GM18517 (cell line): ENCODE results near the gene MRM1.
"Not testable (repeated sequence)": the region's sequence is repeated elsewhere in the genome, so short reads cannot be mapped to it uniquely, and the experiment has no call there.

Experiments used
- ATAC-seq: cut with Tn5 transposase; IDR thresholded peaks from one replicate; pipeline ENCODE4 v1.9.1; 2021; ENCODE audit warnings: mild to moderate bottlenecking, moderate library complexity; ENCODE audit not compliant: unreplicated experiment

The MRM1 gene

DNA sequence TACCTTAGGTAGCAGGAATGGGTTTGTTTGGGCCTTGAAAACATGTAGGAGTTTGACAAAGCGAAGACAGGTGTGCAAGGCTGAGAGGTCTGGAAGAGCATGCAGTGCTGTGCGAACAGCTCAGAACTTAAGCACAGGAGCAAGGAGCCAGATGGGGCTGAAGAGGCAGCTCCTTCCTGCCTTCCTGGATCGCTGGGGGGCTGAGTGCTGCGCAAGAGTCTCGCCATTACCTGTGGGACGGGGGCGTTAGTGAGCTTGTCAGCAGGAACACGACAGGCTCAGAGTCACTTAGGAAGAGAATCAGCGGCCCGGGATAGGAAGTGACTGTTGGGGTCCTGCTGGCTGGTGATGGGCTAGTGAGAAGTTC is 464 bp upstream of the MRM1 start:
- no peak for ATAC-seq

GRCh38 chr17:36602030-36602748 is 806 bp downstream of the MRM1 start:
- ATAC-seq = peak; percentile 8

- no peak for ATAC-seq
These were observed 1.6 kb downstream of the MRM1 start for GRCh38 chr17:36602924-36603384.

DNA sequence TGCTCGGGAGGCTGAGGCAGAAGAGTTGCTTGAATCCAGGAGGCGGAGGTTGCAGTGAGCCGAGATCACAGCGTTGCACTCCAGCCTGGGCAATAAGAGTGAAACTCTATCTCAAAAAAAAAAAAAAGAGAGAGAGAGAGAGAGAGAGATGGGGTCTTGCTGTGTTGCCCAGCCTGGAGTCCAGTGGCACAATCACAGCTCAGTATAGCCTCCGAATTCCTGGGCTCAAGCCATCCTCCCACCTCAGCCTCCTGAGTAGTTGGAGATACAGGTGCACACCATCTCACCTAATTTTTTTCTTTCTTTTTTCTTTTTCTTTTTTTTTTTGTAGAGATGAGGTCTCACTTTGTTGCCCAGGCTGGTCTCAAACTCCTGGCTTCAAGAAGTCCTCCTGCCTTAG is 3.6 kb downstream of the MRM1 start:
- not testable (repeated sequence) for ATAC-seq

GRCh38 chr17:36608280-36608679 is 6.9 kb downstream of the MRM1 start:
- no peak for ATAC-seq

GRCh38 chr17:36608794-36609497 is 7.6 kb downstream of the MRM1 start:
- ATAC-seq = no peak

GRCh38 chr17:36609498-36609862 is 8.1 kb downstream of the MRM1 start:
- ATAC-seq = no peak

DNA sequence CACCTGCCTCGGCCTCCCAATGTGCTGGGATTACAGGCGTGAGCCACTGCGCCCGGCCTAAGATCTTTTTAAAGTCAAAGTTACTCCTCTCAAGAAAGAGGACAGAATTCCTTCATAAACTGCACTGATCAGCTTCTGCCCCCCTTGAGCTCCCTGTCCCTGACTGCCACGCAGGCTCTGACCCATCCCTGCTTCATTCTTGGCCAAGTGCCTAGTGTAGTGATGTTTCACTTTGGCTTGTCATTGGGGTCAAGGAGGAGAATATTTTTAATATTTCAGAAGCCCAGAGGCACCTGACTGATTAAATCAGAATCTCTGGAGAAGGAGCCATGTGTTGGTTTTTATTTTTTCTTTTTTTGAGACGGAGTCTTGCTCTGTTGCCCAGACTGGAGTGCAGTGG is 9.1 kb downstream of the MRM1 start:
- ATAC-seq = no peak

DNA sequence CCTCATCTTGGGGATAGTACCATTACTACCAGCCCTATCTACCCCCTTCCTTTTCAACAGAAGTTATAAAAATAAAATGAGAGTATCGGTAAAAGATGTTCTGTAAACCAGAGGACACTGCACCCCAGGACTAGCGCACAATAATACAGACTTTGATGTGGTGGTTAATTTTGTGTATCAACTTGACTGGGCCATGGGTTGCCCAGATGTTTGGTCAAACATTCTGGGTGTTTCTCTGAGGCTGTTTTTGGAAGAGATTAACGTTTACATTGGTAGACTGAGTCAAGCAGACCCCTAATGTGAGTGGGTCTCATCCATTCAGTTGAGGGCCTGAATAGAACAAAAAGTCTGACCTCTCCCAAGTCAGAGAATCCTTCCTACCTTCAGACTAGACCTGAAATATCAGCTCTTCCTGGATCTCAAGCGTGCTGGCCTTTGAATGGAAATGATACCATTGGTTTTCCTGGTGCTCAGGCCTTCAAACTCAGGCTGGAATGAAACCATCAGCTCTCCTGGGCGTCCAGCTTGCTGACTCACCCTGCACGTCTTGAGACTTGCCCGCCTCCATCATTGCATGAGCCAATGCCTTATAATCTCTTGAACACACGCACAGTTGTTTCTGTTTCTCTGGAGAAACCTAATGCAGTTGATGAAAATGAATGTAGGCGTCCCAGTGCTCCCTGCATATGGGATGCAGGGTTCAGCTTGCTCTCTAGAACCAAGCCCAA is 10.1 kb downstream of the MRM1 start:
- no peak for ATAC-seq

- no peak for ATAC-seq
These were observed 10.9 kb downstream of the MRM1 start for GRCh38 chr17:36612323-36612722.

DNA sequence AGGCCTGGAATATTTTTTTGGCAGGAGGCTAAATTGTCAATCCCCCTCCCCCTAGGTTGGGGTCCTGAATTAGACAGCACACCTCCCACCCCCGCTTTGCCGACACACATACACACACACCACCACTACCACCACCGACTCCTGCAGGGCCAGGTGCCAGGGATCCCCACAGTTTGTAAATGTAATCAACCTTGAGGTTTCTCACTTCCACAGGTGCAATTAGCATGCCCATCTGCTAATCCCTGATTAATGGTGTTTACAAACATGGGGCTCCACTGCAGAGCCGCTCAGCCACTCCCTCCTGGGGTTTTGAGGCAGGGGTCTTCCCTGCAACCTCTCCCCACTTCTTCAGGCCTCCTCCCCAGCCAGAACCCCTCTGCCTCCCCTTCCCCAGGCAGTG is 11.8 kb downstream of the MRM1 start:
- no peak for ATAC-seq

DNA sequence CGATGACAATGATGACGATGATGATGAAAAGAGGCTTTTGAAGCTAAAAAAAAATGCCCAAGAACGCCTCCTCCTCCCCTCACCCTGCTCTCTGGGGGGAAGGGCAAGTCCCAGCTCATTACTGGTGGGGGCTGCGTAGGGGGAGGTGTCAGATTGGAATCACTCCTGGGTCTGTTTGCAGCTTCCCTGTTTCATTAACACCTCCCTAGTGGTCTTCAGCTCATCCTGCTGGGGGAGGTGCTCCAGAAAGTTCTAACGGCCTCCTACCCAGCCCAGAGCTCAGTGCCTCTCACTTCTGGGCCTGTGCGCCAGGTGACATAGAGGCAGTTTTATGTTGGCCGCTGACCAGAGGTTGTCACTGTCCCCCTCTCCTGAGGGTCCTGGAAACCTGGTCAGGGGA is 12.7 kb downstream of the MRM1 start:
- no peak for ATAC-seq

DNA sequence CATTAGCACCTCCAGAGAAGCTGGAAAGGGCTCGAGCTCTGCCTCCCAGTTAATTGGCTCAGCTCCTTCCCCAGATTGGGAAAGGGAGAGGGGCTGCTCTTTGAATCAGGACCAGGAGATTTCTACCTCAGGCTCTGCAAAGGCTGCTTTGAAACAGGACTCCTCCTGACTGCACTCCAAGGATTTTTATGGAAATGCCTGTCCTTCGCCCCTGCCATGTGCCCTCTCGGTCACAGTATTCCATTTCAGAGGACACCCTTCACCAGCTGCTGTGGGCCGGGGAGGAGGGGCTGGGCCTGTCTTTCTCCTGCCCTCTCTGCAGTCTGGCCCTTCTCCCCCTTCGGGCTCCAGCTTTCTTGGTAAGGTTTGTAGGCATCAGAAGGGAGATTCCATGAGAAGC is 13.6 kb downstream of the MRM1 start:
- no peak for ATAC-seq

GRCh38 chr17:36616061-36617029 is 15.0 kb downstream of the MRM1 start:
- no peak for ATAC-seq

DNA sequence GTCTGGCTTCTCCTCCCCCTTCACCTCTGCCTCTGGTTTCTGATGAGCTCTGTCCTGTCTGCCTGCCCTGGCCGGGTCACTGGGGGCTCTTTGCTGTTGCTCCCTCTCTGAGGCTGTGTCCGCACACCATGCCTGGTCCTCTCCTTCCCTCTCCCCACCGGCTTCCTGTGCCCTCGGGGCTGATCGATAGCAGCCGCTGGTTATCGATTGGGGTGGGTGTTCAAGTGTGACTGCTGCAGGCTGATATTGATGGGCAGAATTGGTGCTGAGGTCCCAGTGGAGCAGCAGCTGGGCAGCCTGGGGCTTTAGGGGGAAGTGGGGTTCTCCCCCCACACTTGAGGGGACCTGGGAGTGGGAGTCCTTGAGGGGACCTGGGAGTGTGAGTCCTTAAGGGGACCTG is 16.4 kb downstream of the MRM1 start:
- ATAC-seq = no peak

GRCh38 chr17:36623281-36623680 is 21.9 kb downstream of the MRM1 start:
- ATAC-seq = no peak

DNA sequence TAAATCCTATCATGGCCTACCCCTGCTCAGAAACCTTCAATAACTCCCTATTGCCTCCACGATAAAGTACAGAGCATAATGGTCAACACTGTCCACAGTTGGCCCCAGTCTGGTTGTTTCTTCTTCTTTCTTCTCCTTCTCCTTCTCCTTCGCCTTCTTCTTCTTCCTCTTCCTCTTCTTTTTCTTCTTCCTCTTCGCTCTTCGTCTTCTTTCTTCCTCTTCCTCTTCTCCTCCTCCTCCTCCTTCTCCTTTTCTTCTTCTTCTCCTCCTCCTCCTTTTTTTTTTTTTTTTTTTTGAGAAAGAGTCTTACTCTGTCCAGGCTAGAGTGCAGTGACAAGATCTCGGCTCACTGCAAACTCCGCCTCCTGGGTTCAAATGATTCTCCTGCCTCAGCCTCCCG is 23.8 kb downstream of the MRM1 start:
- ATAC-seq = no peak

GRCh38 chr17:36627101-36627500 is 25.7 kb downstream of the MRM1 start:
- ATAC-seq = no peak

GRCh38 chr17:36628576-36628975 is 27.2 kb downstream of the MRM1 start:
- no peak for ATAC-seq

DNA sequence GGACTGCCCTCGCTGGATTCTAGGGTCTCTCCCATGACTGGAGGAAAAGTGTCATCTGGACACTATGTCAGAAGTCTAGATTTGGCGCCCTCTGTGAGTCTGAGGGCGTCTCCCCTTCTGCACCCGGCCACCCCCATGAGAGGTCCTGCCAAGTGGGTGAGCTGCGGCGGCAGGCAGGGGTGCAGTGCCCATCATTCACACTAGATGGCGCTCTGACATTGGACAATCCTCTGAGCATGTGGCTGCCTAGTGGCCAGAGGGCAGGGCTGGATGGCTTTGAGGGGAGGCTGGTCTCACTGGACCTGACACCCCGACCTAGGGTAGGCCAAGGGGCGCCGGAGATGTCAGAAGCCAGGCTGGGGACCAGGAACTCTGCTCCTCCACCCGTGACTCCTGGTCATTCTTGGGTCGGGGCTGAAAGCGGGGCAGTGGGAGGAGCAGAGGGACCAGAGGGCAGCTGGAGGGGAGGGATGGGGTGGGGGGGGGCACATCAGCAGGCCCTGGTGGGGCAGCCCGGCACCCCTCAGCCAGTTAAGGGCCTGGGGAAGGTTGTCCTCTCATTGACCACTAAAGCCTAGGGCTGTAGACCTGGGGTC is 28.0 kb downstream of the MRM1 start:
- ATAC-seq = no peak
